PC-9 (cell line): Measurements from ENCODE around the gene LIN28A. TPM values are rescaled to one million over a fixed set of nuclear protein-coding genes. Genes with fewer than 3 reads are reported as not detected.

Source experiments
- BruUV-seq: library from RNA; stranded (reverse); fragments of 400-500 nt; replicated peaks from 2 replicates; lab custom pipeline; 2021; lab: Mats Ljungman, UMichigan
- CTCF ChIA-PET: fragments of 300-600 bp; sonication (Branson Sonifier 250); formaldehyde crosslinking; loops from one replicate; lab custom pipeline; 2022; ENCODE audit warnings: antibody characterized with exemption; lab: Charles Lee
- POLR2A ChIA-PET: fragments of 300-600 bp; sonication (Branson Sonifier 250); formaldehyde crosslinking; loops from one replicate; lab custom pipeline; 2022; ENCODE audit warnings: antibody characterized with exemption; ENCODE audit not compliant: unreplicated experiment; lab: Charles Lee
- DNase-seq, 2 experiments: peaks; one replicate each; pipeline versions ENCODE4 v3.0.0 to v3.0.0-alpha.2; 2015 to 2022; ENCODE audit warnings: mixed read lengths in 1 of 2
- H2AFZ ChIP-seq: fragments of 200-600 bp; sonication (generic); 2 replicates; pipeline ENCODE4 v1.8.1; 2017; ENCODE audit warnings: antibody characterized with exemption
- H3F3A ChIP-seq: fragments of 200-600 bp; sonication (generic); 2 replicates; pipeline ENCODE4 v1.8.1; 2017; ENCODE audit warnings: antibody characterized with exemption, mild to moderate bottlenecking, low read depth; ENCODE audit not compliant: insufficient read depth
- H3K27ac ChIP-seq: fragments of 200-600 bp; sonication (generic); 2 replicates; pipeline ENCODE4 v1.6.1; 2016; ENCODE audit warnings: mixed run types
- H3K27me3 ChIP-seq: fragments of 200-600 bp; sonication (generic); 2 replicates; pipeline ENCODE4 v1.6.1; 2016; ENCODE audit warnings: low read depth, mixed run types; ENCODE audit not compliant: insufficient read depth
- H3K36me3 ChIP-seq: fragments of 200-600 bp; sonication (generic); 2 replicates; pipeline ENCODE4 v1.6.1; 2016; ENCODE audit warnings: low read depth, mixed run types
- H3K4me1 ChIP-seq: fragments of 200-600 bp; sonication (generic); replicated peaks from 2 replicates; pipeline ENCODE4 v1.6.1; 2016; ENCODE audit warnings: mixed run types; ENCODE audit not compliant: insufficient read depth
- H3K4me2 ChIP-seq: fragments of 200-600 bp; sonication (generic); 2 replicates; pipeline ENCODE4 v1.6.1; 2017; ENCODE audit warnings: mixed run types
- H3K4me3 ChIP-seq: fragments of 200-600 bp; sonication (generic); 2 replicates; pipeline ENCODE4 v1.6.1; 2016; ENCODE audit warnings: mixed run types
- H3K79me2 ChIP-seq: fragments of 200-600 bp; sonication (generic); 2 replicates; pipeline ENCODE4 v1.6.1; 2017; ENCODE audit warnings: low read depth, mixed run types
- H3K9me2 ChIP-seq: fragments of 200-600 bp; sonication (generic); 2 replicates; pipeline ENCODE4 v1.8.1; 2017; ENCODE audit warnings: mild to moderate bottlenecking; ENCODE audit not compliant: insufficient read depth
- H3K9me3 ChIP-seq: fragments of 200-600 bp; sonication (generic); 2 replicates; pipeline ENCODE4 v1.8.1; 2016; ENCODE audit warnings: low read depth; ENCODE audit not compliant: insufficient read depth
- H4K20me1 ChIP-seq: fragments of 200-600 bp; sonication (generic); 2 replicates; pipeline ENCODE4 v1.8.1; 2017; ENCODE audit not compliant: insufficient read depth
- EZH2 ChIP-seq: fragments of 200-600 bp; sonication (generic); IDR thresholded peaks from 2 replicates; pipeline ENCODE4 v1.8.0; 2017; ENCODE audit warnings: antibody characterized with exemption, low read depth
- intact Hi-C: fragments of 100-400 bp; cut with micrococcal nuclease; formaldehyde crosslinking; loops from one replicate; pipeline ENCODE4 v1.10.0; 2022; ENCODE audit not compliant: unreplicated experiment
- total RNA-seq: library from RNA; stranded (reverse); gene quantifications from 2 replicates; pipeline ENCODE4 v1.2.3, GENCODE V29; 2021
- TF ChIP-seq, protein P1 (sequence below): fragments of 200-600 bp; sonication (generic); conservative IDR thresholded peaks from 2 replicates; pipeline ENCODE4 v1.6.1; 2017; ENCODE audit warnings: mixed run types, antibody characterized with exemption, mild to moderate bottlenecking, moderate library complexity

The LIN28A gene
- total RNA-seq, 1 experiment from 2014 or later: not detected

DNA sequence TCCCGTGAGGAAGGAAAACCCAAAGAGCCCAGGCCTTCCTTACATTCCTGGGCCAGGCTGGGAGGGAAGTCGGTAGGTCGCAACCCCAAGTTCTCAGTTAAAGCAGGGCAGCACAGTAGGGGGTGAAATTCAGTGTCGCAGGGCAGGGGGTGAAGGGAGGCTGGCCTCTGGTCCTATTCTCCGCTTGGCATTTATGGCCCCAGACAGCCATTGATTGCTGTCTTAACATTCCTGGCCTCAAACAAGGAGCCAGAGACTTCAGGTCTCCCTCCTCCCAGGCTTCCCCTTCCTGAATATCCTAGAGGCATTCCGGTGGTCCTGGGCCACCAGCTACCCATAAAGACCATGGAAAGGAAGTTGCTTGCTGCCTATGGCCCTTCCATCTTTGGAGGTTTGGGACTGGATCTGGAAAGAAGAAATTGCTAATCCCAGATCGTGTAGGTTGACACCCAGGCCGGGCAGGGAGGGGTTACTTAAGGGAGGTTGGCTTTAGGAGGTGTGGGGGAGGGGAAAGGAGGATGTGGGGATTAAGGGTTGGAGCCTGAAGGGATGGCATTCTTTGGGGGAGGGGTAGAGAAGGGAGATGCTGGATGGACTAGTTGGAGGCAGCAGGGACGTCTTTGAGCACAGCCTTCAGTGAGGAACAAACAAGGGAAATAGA, 1.7 kb downstream of the LIN28A start:
- intact Hi-C loops: loop anchor here (10.0 kb wide), 1 partner anchor 238 kb away; the partner anchor contains the start of genes CNKSR1 and ZNF593OS
- Histone ChIP-seq H3K9me3 (no peaks in the 10 kb centered on the region), H3K4me1 (no peaks in the 10 kb centered on the region), H3K4me3 (no peak overlapping the region), H3K79me2 (no peaks in the 10 kb centered on the region), H3F3A (no peaks in the 10 kb centered on the region), H3K27me3 (no peaks in the 10 kb centered on the region), H2AFZ (no peak overlapping the region), H3K36me3 (no peaks in the 10 kb centered on the region), H3K27ac (no peak overlapping the region), H4K20me1 (no peaks in the 10 kb centered on the region), H3K9me2 (no peaks in the 10 kb centered on the region), H3K4me2 (no peak overlapping the region)
- ChIA-PET CTCF (no interaction called here), POLR2A (no interaction called here)
- no peak for DNase-seq
- TF ChIP-seq, protein P1, sequence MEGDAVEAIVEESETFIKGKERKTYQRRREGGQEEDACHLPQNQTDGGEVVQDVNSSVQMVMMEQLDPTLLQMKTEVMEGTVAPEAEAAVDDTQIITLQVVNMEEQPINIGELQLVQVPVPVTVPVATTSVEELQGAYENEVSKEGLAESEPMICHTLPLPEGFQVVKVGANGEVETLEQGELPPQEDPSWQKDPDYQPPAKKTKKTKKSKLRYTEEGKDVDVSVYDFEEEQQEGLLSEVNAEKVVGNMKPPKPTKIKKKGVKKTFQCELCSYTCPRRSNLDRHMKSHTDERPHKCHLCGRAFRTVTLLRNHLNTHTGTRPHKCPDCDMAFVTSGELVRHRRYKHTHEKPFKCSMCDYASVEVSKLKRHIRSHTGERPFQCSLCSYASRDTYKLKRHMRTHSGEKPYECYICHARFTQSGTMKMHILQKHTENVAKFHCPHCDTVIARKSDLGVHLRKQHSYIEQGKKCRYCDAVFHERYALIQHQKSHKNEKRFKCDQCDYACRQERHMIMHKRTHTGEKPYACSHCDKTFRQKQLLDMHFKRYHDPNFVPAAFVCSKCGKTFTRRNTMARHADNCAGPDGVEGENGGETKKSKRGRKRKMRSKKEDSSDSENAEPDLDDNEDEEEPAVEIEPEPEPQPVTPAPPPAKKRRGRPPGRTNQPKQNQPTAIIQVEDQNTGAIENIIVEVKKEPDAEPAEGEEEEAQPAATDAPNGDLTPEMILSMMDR: no peak
- no peak for TF ChIP-seq EZH2
- BruUV-seq: no TSS peak

DNA sequence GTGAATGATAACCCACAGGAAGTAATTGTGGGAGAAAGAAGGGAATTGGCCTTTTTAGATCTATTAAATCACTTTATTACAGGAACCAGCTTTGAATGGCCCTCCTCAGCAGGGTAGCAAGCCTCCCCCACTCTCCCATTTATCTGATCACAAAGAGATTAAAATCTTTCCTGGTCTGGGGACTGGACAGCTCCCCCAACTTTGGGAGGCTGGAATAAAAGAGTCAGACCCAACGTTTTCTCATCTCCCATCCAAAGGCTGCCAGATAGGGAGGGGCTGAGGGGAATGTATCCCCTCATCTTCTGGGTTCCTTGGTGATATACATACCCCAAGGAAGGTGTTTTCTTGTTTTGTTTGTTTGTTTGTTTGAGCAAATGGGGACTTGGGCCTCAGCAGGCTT, 2.4 kb downstream of the LIN28A start:
- ChIA-PET CTCF (interaction anchor here (0.7 kb wide), 1 partner anchor 188 kb away, joined by 4 read pairs; no protein-coding TSS in a partner anchor), POLR2A (no interaction called here)
- Histone ChIP-seq H3F3A (peaks cover 7% of the 10 kb centered on the region), H3K79me2 (no peaks in the 10 kb centered on the region), H3K9me3 (no peaks in the 10 kb centered on the region), H2AFZ (no peak overlapping the region), H3K9me2 (no peaks in the 10 kb centered on the region), H3K4me2 (no peak overlapping the region), H3K27ac (no peak overlapping the region), H3K27me3 (no peaks in the 10 kb centered on the region), H3K4me3 (no peak overlapping the region), H3K4me1 (peaks cover 7% of the 10 kb centered on the region), H3K36me3 (no peaks in the 10 kb centered on the region), H4K20me1 (no peaks in the 10 kb centered on the region)
- BruUV-seq: no TSS peak
- DNase-seq: no peak
- no peak for TF ChIP-seq EZH2
- TF ChIP-seq, protein P1: no peak
- intact Hi-C loops: loop anchor here (10.0 kb wide), 1 partner anchor 238 kb away; the partner anchor contains the start of genes CNKSR1 and ZNF593OS

DNA sequence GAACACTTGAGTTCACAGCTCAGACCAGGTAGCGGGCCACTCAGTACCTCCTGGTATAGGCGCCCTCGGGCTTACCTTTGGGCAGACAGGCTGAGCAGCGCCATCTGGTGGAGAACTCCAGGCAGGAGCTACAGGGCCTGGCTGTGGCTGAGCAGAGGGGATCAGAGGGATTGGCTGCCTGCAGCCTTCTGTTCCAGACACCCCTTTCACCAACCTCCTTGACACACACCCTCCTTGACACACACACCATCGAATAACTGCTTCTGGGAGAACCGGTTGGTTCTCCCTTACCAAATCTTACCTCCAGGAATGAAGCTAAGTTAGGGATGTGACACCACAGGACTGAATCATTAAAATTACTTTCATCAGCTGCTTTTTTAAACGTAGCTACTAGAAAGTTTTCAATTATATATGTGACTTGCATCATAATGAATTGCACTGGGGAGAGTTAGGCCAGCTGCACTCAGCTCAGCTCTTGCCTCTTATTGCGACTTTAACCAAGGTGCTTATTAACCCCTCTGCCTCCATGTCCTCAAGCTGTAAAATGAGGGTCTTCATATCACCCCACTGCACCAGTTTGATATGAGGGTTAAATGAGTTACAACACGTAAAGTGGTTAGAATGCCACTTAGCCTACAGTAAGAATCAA, 6.6 kb downstream of the LIN28A start:
- no peaks in the 10 kb centered on the region for H3K9me3 ChIP-seq
- H3K27me3 ChIP-seq: no peaks in the 10 kb centered on the region
- peak overlapping the region; percentile 91 for H3K27ac ChIP-seq
- BruUV-seq: no TSS peak
- no peaks in the 10 kb centered on the region for H3K79me2 ChIP-seq
- H2AFZ ChIP-seq: no peak overlapping the region
- peaks cover 7% of the 10 kb centered on the region for H3F3A ChIP-seq
- no peaks in the 10 kb centered on the region for H4K20me1 ChIP-seq
- ChIA-PET CTCF (interaction anchor here (0.5 to 1.4 kb wide), 15 partner anchors 15 to 483 kb away, joined by 3 to 13 read pairs (median 5); partner anchors contain the start of genes DHDDS and ZNF593), POLR2A (interaction anchor here (0.5 to 0.8 kb wide), 7 partner anchors 9 to 312 kb away, joined by 4 to 12 read pairs (median 6); partner anchors contain the start of gene DHDDS)
- DNase-seq: peak; percentile 84 to 93
- intact Hi-C loops: loop anchor here (1.0 to 10.0 kb wide), 3 partner anchors 55 to 242 kb away; partner anchors contain the start of genes CNKSR1 and ZNF593OS
- no peaks in the 10 kb centered on the region for H3K9me2 ChIP-seq
- no peak for TF ChIP-seq EZH2
- TF ChIP-seq, protein P1: peak; percentile 79
- no peaks in the 10 kb centered on the region for H3K36me3 ChIP-seq
- H3K4me3 ChIP-seq: no peak overlapping the region
- H3K4me1 ChIP-seq: peaks cover 9% of the 10 kb centered on the region
- peak overlapping the region; percentile 63 for H3K4me2 ChIP-seq
